ENCODE results near the gene RHOBTB1. TPM values are rescaled to one million over a fixed set of nuclear protein-coding genes. Genes with fewer than 3 reads are reported as not detected.

Gene RHOBTB1
- total RNA-seq, 4 donors from 2014 or later = 16.7 to 37.3 (median 22.8) TPM

DNA sequence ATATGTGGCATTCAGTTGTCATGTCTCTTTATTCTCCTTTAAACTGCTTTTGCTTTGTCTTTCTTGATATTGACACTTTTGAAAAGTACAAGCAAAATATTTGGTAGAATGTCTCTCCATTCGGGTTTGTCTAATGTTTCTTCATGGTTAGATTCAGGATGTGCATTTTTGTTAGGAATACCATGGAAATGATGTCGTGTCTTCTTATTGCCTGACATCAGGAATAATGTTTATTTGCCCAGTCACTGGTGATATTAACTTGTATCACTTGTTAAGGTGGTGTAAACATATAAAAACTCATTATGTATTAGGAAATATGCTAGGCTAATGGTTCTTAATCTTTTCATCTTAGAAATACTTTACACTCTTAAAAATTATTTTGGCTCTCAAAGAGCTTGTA is 122.3 kb downstream of the RHOBTB1 start:
- TF ChIP-seq, protein P1, sequence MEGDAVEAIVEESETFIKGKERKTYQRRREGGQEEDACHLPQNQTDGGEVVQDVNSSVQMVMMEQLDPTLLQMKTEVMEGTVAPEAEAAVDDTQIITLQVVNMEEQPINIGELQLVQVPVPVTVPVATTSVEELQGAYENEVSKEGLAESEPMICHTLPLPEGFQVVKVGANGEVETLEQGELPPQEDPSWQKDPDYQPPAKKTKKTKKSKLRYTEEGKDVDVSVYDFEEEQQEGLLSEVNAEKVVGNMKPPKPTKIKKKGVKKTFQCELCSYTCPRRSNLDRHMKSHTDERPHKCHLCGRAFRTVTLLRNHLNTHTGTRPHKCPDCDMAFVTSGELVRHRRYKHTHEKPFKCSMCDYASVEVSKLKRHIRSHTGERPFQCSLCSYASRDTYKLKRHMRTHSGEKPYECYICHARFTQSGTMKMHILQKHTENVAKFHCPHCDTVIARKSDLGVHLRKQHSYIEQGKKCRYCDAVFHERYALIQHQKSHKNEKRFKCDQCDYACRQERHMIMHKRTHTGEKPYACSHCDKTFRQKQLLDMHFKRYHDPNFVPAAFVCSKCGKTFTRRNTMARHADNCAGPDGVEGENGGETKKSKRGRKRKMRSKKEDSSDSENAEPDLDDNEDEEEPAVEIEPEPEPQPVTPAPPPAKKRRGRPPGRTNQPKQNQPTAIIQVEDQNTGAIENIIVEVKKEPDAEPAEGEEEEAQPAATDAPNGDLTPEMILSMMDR (IDR thresholded peaks at IDR 0.05; ENCODE audit: low read depth) = no peak

DNA sequence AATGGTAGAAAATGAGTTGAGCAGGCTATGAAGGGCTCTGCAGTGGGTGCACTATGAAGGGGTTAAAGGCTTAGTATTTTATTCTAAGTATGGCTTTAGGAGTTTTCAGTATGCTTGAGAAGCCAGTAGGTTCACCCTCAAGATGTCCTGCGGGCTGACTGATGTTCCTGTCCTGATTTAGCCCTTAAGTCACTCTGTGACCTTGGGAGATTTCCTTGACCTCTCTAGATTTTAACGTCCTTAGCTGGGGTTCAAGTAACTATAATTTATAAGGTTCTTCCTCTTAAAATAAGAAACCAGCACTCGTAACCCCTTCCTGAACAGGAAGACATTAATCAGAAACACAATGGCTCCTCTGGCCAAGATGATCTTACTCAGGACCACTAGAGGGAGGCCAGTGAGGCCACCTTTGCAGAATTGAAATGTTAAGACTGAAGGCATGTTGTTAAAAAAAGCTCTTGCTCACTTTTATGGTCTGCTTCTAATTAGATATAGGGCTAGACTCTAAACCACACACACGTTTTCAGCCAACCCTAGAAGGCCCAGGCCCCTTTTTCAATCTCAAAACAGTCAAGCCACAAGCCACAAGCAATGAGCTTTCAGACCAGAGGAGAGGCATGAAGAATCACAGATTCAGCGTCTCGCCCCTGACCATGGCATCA is 123.8 kb downstream of the RHOBTB1 start:
- TF ChIP-seq, protein P1 (IDR thresholded peaks at IDR 0.05; ENCODE audit: low read depth) = no peak

Small RNAs within 50 kb of the gene (small RNA-seq; reads per million reads assigned to genes)
- gene RNU2-72P = not detected

Other genes with a start within 250 kb of the RHOBTB1 start
- gene CDK1, start 165.7 kb downstream of the RHOBTB1 start, total RNA-seq = 1 to 10 TPM in 3 of 4 donors, under 1 TPM in 1; 0.82 to 9.5 (median 6.7) TPM

Data from subcutaneous adipose tissue (tissue), 4 donors.